GM18499 (cell line): ENCODE data around the gene TRPC4.

Source experiments
- ATAC-seq: cut with Tn5 transposase; IDR thresholded peaks from one replicate; pipeline ENCODE4 v1.9.1; 2021; ENCODE audit warnings: moderate number of reproducible peaks; ENCODE audit not compliant: insufficient read depth, unreplicated experiment

Gene TRPC4

GRCh38 chr13:37736045-37736444, 133.5 kb downstream of the TRPC4 start:
- ATAC-seq = no peak

GRCh38 chr13:37735293-37735692, 134.3 kb downstream of the TRPC4 start:
- no peak for ATAC-seq

GRCh38 chr13:37729876-37730275, 139.7 kb downstream of the TRPC4 start:
- ATAC-seq = no peak

DNA sequence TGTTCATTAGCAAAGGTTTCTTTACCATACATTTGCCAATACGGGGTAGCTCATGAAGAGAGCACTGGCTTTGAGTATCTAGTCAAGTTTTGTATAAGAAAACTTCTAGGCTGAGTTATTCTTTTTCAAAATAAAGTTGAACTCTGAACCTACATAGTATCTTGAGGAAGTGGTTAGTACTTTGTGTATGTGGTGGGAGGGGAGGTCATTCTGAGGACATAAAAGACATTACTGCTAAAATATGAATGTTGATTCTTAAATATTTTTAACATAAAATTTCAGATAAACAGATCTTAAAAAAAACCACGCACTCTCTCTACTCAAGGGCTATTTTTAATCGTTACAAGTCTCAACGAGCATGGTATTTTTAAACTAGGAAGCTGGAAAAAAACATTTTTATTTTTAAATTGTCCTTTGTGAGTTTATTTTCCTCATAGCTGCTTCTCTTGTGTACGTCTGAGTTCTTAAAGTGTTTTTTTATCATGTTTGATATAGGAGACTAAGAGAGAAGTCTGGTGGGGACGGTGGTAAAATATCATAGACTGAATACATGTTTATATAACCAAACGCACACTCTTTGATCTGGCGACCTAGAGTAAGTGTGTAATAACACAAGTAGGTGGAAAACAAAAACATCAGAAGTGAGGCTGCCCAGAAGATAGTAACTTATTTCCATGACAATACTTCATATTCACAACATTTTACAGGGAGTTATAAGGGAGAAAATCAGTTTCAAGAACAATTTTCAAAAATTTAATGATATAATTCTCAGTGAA, 153.0 kb downstream of the TRPC4 start:
- ATAC-seq = no peak

DNA sequence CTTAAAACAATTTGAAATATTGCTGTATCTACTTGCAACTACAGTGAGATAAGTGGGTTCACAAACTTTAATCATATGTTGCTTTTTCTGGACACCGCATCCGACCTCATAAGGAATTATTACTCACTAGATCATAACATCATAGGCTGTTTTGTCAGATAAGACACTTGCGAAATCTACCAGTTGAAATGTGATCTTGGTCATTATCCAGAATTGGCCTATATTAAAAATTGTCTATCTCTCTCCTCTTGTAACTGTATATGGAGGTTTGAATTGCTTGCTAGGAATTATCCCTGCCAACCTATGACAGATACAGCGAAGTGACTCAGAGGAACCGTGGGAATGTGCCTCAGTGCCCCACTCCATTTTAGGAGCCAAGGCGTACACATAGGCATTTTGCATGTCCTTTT, 154.0 kb downstream of the TRPC4 start:
- no peak for ATAC-seq

DNA sequence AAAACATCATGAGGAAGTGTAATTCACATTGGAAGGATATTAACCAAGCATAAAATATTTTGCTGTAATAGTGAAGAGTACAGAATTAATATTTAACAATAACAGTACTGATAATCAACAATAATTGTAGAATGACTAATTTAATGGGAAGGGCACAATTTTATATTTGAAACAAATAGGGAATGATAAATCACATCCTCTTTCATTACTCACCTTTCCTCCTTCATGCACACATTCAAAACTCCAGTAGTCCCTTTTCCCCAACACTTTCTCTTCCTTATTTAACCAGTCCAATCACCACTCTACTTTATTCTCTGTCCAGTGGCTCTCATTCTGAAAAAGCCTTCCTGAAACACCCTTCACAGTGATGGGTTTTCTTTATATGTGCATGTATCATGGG, 160.3 kb downstream of the TRPC4 start:
- ATAC-seq = no peak

GRCh38 chr13:37707739-37708500, 161.7 kb downstream of the TRPC4 start:
- ATAC-seq = no peak

DNA sequence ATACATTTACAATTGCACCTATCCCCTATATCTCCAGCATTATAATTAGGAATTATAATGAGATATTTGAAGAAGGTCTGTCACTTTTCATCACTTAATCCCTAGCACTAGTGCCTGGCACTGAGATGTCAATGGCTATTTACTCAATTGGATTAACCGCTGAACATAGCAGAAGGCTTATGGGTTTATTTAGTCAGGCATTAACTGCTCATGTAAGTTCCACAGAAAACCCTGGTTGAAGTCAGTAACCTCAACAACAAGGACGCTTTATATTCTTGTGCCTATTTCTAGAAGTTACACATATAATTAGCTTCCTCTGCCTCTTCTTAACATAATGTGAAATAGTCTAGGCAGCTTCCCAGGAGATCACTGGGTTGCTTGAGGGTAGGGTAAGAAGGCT, 163.5 kb downstream of the TRPC4 start:
- no peak for ATAC-seq

DNA sequence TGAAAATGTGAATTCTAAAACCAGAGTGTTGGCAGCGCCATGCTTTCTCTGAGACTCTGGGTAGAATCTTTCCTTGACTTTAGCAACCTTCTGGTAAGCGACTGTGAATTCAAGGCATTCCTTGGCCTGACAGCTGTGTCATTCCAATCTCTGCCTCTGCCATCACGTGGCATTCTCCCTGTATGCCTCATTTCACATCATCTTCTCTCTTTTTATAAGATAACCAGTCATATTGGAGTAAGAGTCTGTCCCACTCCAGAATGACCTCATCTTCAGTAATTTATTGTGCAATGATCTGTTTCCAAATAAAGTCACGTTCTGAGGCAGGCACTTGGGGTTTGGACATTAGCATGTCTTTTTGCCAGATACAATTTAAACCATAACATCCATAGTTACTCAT, 167.6 kb downstream of the TRPC4 start:
- ATAC-seq = no peak

- ATAC-seq = no peak
Observed at GRCh38 chr13:37701306-37701705, 168.3 kb downstream of the TRPC4 start.

GRCh38 chr13:37700887-37701286, 168.7 kb downstream of the TRPC4 start:
- no peak for ATAC-seq

DNA sequence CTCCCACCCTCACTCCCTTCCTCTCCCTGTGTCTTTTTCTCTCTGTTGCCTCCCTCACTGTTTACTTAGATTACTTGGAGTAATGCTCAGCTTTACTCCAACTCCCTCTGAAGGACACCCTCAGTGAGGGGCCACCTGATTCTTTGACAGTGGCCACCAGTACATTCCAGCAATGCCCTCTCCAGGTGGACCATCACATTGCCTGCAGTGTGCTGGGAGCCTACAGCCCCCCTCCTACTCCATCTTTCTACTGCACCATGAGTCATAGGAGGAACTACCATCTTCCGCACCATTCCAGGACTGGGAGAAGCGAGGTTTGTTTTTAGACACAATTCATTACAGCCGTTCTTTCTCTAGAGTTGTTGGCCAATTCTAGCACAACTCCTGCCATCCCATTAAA, 174.4 kb downstream of the TRPC4 start:
- ATAC-seq = no peak

- ATAC-seq = no peak
Observed at GRCh38 chr13:37690361-37690760, 179.2 kb downstream of the TRPC4 start.

- no peak for ATAC-seq
Observed at GRCh38 chr13:37686501-37686900, 183.1 kb downstream of the TRPC4 start.

DNA sequence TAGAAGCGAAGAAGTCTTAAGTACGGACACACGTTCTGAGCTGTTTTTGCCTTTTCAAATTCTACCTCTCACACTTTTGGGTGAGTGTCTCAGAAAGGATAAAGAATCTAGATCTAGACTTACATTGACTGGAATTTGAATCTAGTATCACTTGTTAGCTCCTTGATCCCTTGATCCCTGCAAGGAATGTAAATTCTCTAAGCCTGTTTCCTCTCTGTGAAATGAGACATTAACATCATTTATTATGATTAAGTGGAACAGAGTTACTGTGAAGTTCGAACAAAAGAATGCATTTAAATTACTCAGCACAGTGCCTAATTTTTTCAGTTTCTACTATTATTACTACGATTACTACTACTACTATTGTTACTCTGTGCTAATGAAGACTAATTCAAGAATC, 184.4 kb downstream of the TRPC4 start:
- ATAC-seq = no peak

- no peak for ATAC-seq
Observed at GRCh38 chr13:37682496-37682895, 187.1 kb downstream of the TRPC4 start.

GRCh38 chr13:37681281-37682032, 188.1 kb downstream of the TRPC4 start:
- ATAC-seq = no peak

- no peak for ATAC-seq
Observed at GRCh38 chr13:37680137-37680536, 189.4 kb downstream of the TRPC4 start.

GRCh38 chr13:37679043-37679442, 190.5 kb downstream of the TRPC4 start:
- ATAC-seq = no peak

- no peak for ATAC-seq
Observed at GRCh38 chr13:37669845-37670244, 199.7 kb downstream of the TRPC4 start.

DNA sequence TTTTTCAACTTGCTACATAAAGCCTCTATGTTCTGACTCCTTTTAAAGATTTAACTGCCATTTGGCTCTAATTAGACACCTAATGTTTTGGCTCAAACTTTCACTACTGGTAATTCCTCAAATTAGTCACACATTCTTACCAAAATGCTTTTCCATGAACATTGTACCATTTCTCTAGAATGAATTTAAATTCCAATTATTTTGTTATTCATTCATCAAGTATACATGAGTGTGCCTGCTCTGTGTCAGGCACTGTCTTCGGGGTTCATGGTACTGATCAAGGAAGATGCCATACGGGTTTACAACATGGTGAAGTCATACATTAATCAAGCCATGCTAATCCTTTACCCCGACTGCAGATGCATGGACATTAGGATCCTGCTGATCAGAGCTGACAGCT, 201.9 kb downstream of the TRPC4 start:
- no peak for ATAC-seq
